AG09319 (cell line): ENCODE measurements around the gene ST3GAL6.
A peak's percentile ranks its signal among the peaks of the same experiment; 100 is the strongest.

Experiments used
- DNase-seq: peaks from one replicate; pipeline ENCODE4 v3.0.0-alpha.2; 2010; ENCODE audit warnings: low read depth; ENCODE audit errors: extremely low read depth
- CTCF ChIP-seq: IDR thresholded peaks from 2 replicates; pipeline ENCODE4 v1.5.1; 2011; ENCODE audit warnings: low read depth, mild to moderate bottlenecking, inconsistent platforms, low read length, moderate library complexity

ST3GAL6 gene

GRCh38 chr3:98809557-98809956, 46.4 kb downstream of the ST3GAL6 start:
- DNase-seq: no peak
- TF ChIP-seq CTCF: no peak

- TF ChIP-seq CTCF: no peak
- no peak for DNase-seq
Observed at GRCh38 chr3:98811048-98811447, 47.9 kb downstream of the ST3GAL6 start.

- peak; percentile 48 for TF ChIP-seq CTCF
- DNase-seq: no peak
Observed at GRCh38 chr3:98812851-98813374, 49.8 kb downstream of the ST3GAL6 start.

- no peak for TF ChIP-seq CTCF
- no peak for DNase-seq
Observed at GRCh38 chr3:98814817-98815420, 51.8 kb downstream of the ST3GAL6 start.

GRCh38 chr3:98817547-98818041, 54.5 kb downstream of the ST3GAL6 start:
- DNase-seq: peak; percentile 24
- TF ChIP-seq CTCF: peak; percentile 55

- DNase-seq: no peak
- no peak for TF ChIP-seq CTCF
Observed at GRCh38 chr3:98821063-98821462, 57.9 kb downstream of the ST3GAL6 start.

- no peak for TF ChIP-seq CTCF
- no peak for DNase-seq
Observed at GRCh38 chr3:98823791-98824190, 60.7 kb downstream of the ST3GAL6 start.
